Measurements from ENCODE around the gene DGUOK.
"Not testable (repeated sequence)": the region's sequence is repeated elsewhere in the genome, so short reads cannot be mapped to it uniquely, and the experiment has no call there.

DGUOK gene

GRCh38 chr2:73937899-73938298, 11.2 kb downstream of the DGUOK start:
- ChIA-PET CTCF (interaction anchor here (0.6 kb wide), 1 partner anchor 135 kb away, joined by 4 read pairs; no protein-coding TSS in a partner anchor), POLR2A (ENCODE audit: low non-redundant PET) (no interaction called here)
- H3K27ac ChIP-seq = no peak overlapping the region
- no peak for TF ChIP-seq CTCF (conservative IDR thresholded peaks at IDR 0.05; ENCODE audit: low read depth)
- no peak for DNase-seq (ENCODE audit: low spot score)

DNA sequence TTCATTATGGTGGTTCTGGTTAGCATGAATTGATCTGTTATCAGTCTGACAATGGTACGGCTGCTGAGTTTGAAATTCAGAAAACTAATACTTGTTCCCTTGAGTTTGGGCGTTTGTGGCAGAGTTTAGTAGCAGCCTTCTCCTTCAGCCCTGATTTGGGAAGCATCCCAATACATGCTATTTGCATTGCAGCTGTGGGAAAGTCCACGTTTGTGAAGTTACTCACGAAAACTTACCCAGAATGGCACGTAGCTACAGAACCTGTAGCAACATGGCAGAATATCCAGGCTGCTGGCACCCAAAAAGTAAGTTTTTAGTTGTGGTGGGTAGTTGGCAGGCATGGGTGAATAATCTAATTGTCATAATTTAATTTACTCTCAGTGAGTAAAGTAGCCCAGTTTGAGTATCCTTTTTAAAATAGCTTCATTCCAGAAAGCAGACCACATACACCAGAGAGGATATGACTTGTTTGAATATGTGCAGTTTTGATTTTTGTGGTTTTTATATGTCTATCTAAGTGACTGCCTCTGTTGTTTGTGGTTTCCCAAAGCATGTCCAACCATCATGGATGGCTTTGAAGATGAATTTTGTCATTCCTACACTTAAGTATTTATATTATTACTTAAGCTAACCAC, 12.2 kb downstream of the DGUOK start:
- no peak for TF ChIP-seq CTCF (conservative IDR thresholded peaks at IDR 0.05; ENCODE audit: low read depth)
- CTCF ChIA-PET = interaction anchor here (0.8 kb wide), 1 partner anchor 87 kb away, joined by 3 read pairs; no protein-coding TSS in a partner anchor
- no peak for DNase-seq (ENCODE audit: low spot score)
- no peak overlapping the region for H3K27ac ChIP-seq
- POLR2A ChIA-PET (ENCODE audit: low non-redundant PET) = no interaction called here

DNA sequence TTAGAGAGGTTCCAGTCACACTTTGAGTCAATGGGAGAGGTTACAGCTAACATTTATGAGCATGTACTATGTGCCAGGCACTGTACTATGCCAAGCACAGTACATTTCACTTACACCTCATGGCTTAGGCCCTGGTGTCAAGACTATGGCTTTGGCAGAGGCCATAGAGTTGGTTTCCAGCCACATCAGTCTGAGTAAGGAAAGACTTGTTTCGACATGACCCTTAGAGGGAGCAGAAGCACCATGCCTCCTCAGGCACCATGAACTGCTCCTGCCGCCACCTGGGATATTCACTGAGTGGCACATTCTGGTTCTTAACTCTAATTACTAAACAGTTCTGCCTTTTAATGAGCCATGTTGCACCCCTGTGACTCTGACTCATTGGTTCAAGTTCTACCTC, 12.7 kb downstream of the DGUOK start:
- peak; percentile 43 for TF ChIP-seq CTCF (conservative IDR thresholded peaks at IDR 0.05; ENCODE audit: low read depth)
- DNase-seq (ENCODE audit: low spot score) = peak; percentile 93
- H3K27ac ChIP-seq = peak overlapping the region; percentile 74
- ChIA-PET POLR2A (ENCODE audit: low non-redundant PET) (no interaction called here), CTCF (interaction anchor here (0.8 kb wide), 1 partner anchor 88 kb away, joined by 3 read pairs; no protein-coding TSS in a partner anchor)

DNA sequence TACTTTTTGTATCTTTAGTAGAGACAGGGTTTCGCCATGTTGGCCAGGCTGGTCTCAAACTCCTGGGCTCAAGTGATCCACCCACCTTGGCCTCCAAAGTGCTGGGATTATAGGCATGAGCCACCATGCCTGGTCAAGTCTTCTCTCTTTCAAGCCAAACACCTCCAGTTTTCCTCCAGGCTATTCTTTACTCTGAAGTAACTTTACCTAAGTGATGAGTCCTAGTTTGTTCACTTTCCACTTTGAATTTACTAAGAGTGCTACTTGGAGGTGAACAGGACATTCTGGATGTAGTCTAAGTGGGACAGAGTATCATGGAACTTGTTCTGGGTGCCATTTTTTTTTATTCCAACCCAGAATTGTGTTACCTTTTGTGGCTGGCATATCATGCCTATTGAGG, 13.4 kb downstream of the DGUOK start:
- H3K27ac ChIP-seq = peak overlapping the region; percentile 74
- CTCF ChIA-PET; POLR2A ChIA-PET (ENCODE audit: low non-redundant PET); DNase-seq (ENCODE audit: low spot score): not testable (repeated sequence)

DNA sequence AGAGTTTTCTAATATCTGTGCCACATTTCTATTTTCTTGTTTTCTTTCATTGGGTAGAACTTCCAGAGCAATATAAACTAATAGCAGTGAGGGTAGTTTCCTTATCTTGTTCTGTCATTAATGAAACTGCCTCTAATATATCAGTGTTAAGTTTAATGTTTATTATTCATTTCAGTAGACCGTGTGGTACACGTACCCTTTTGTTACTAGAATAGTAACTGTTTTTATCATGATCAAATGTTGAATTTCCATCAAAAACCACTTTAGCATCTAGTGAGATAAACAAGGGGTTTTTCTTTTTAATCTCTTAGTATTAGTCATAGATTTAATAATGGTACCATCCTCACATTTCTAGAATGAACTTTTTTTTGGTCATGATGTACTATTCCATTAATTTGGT, 16.0 kb downstream of the DGUOK start:
- TF ChIP-seq CTCF (conservative IDR thresholded peaks at IDR 0.05; ENCODE audit: low read depth) = no peak
- CTCF ChIA-PET = no interaction called here
- DNase-seq (ENCODE audit: low spot score) = no peak

GRCh38 chr2:73944714-73945113, 18.0 kb downstream of the DGUOK start:
- POLR2A ChIA-PET (ENCODE audit: low non-redundant PET) = no interaction called here
- TF ChIP-seq CTCF (conservative IDR thresholded peaks at IDR 0.05; ENCODE audit: low read depth) = no peak
- no peak overlapping the region for H3K27ac ChIP-seq
- CTCF ChIA-PET = interaction anchor here (0.6 to 1.3 kb wide), 3 partner anchors 16 to 392 kb away, joined by 3 to 6 read pairs (median 4); no protein-coding TSS in a partner anchor
- no peak for DNase-seq (ENCODE audit: low spot score)

More for the DNA sequence above, 16.0 kb downstream of the DGUOK start:
- POLR2A ChIA-PET (ENCODE audit: low non-redundant PET) = no interaction called here
- no peak overlapping the region for H3K27ac ChIP-seq

GRCh38 chr2:73946215-73946614, 19.5 kb downstream of the DGUOK start:
- TF ChIP-seq CTCF (conservative IDR thresholded peaks at IDR 0.05; ENCODE audit: low read depth) = no peak
- CTCF ChIA-PET = no interaction called here
- no peak for DNase-seq (ENCODE audit: low spot score)
- POLR2A ChIA-PET (ENCODE audit: low non-redundant PET) = no interaction called here
- no peak overlapping the region for H3K27ac ChIP-seq

All from RWPE1 (cell line).